MM.1S (cell line): ENCODE measurements around the gene KCNA3.

Source experiments
- CTCF ChIP-seq: fragments of 300-600 bp; sonication (generic); IDR thresholded peaks from 2 replicates; pipeline ENCODE4 v1.5.1; 2016; ENCODE audit warnings: antibody characterized with exemption, low read length, mixed read lengths
- EZH2 ChIP-seq: fragments of 300-600 bp; sonication (generic); optimal IDR thresholded peaks from 2 replicates; pipeline ENCODE3; 2017; ENCODE audit warnings: low read depth, mild to moderate bottlenecking, antibody characterized with exemption, low read length, mixed read lengths

- no peak for TF ChIP-seq CTCF
- TF ChIP-seq EZH2: no peak
These were observed 39.3 kb downstream of the KCNA3 start for GRCh38 chr1:110635434-110635833.
